ENCODE results near the gene ACOT7.
A peak's percentile ranks its signal among the peaks of the same experiment; 100 is the strongest.

ACOT7 gene

DNA sequence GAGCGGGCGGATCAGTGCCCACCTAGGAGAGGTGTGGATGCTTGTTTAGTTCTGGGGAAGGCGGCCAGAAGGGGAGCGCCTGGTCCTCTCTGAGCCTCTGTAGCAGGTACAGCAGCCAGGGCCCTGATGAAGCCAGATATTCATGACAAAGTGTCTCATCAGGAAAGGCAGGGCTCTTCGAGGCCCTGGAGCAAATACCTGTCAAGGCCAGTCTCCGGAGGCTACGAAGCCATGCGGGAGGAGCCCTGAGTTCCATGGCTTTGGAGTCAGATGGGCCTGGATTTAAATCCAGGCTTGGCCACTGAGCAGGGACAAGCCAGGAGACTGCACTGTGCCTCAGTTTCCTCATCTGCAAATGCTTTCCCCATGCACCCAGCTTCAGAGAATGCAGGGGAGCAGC is 107.3 kb downstream of the ACOT7 start:
- no peak for TF ChIP-seq CEBPB (IDR thresholded peaks at IDR 0.05)
- no peak for TF ChIP-seq YY1 (IDR thresholded peaks at IDR 0.05; ENCODE audit: low read depth)
- TF ChIP-seq, protein P1, sequence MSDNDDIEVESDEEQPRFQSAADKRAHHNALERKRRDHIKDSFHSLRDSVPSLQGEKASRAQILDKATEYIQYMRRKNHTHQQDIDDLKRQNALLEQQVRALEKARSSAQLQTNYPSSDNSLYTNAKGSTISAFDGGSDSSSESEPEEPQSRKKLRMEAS (IDR thresholded peaks at IDR 0.05), result no peak
- TF ChIP-seq TAF1 (IDR thresholded peaks at IDR 0.05; ENCODE audit: low read depth), result no peak

DNA sequence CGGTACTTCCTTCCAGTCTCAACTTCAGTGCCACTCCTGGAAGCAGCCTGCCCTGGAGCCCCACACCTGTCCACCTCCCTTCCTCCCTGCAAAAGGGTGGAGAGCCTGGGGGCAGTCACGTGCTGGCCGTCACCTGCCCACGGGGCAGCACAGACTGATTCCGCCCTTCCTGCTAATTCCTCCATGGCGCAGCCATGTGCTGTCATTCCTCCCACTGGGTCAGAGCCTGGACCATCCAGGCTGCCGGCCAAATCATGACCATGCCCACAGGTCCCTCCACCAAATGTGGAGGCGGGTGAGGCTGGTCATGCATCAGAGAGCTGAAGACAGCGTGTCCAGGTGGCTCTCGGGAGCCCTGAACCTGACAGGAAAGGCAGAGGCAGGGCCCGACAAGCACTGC is 108.2 kb downstream of the ACOT7 start:
- TF ChIP-seq, protein P2, sequence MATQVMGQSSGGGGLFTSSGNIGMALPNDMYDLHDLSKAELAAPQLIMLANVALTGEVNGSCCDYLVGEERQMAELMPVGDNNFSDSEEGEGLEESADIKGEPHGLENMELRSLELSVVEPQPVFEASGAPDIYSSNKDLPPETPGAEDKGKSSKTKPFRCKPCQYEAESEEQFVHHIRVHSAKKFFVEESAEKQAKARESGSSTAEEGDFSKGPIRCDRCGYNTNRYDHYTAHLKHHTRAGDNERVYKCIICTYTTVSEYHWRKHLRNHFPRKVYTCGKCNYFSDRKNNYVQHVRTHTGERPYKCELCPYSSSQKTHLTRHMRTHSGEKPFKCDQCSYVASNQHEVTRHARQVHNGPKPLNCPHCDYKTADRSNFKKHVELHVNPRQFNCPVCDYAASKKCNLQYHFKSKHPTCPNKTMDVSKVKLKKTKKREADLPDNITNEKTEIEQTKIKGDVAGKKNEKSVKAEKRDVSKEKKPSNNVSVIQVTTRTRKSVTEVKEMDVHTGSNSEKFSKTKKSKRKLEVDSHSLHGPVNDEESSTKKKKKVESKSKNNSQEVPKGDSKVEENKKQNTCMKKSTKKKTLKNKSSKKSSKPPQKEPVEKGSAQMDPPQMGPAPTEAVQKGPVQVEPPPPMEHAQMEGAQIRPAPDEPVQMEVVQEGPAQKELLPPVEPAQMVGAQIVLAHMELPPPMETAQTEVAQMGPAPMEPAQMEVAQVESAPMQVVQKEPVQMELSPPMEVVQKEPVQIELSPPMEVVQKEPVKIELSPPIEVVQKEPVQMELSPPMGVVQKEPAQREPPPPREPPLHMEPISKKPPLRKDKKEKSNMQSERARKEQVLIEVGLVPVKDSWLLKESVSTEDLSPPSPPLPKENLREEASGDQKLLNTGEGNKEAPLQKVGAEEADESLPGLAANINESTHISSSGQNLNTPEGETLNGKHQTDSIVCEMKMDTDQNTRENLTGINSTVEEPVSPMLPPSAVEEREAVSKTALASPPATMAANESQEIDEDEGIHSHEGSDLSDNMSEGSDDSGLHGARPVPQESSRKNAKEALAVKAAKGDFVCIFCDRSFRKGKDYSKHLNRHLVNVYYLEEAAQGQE (IDR thresholded peaks at IDR 0.05; ENCODE audit: low read depth), result no peak
- TF ChIP-seq YY1 (IDR thresholded peaks at IDR 0.05; ENCODE audit: low read depth) (no peak), TCF12 (IDR thresholded peaks at IDR 0.05; ENCODE audit: low read depth) (no peak), NFIC (IDR thresholded peaks at IDR 0.05) (no peak), CEBPB (IDR thresholded peaks at IDR 0.05) (no peak), EP300 (IDR thresholded peaks at IDR 0.05; ENCODE audit: borderline replicate concordance) (no peak), CREB1 (IDR thresholded peaks at IDR 0.05; ENCODE audit: low read depth) (no peak), RAD21 (IDR thresholded peaks at IDR 0.05; ENCODE audit: low read depth) (no peak)

DNA sequence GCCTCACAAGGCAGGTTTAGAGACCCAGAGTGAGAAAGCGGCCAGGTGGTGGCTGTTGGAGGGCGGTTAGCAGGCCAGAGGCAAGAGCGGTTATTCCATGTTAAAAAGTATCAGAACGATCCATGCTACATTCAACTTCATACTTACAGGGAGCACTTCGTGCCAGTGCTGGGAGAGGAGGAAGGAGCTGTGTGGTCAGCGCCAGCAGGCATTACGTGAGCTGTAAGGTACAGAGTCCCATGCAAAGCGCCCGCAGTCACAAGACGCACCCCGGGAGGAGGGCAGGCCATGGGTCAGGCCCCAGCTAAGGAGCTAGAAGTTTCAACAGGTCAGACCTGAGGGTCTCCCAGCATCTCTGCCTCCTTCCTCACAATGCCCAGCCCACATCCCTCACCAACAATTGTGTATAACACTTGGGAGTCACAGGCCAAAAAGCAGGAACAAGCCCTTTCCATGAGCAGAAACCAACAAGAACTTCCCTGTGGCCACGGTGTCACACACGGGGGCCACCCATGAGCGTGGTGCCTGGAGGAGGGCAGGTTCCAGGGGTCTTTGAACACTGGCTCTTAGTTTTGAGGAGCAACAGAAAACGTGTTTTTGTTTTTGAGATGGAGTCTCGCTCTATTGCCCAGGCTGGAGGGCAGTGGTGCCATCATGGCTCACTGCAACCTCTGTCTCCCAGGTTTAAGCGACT is 110.8 kb downstream of the ACOT7 start:
- TF ChIP-seq, protein P3, sequence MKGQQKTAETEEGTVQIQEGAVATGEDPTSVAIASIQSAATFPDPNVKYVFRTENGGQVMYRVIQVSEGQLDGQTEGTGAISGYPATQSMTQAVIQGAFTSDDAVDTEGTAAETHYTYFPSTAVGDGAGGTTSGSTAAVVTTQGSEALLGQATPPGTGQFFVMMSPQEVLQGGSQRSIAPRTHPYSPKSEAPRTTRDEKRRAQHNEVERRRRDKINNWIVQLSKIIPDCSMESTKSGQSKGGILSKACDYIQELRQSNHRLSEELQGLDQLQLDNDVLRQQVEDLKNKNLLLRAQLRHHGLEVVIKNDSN (IDR thresholded peaks at IDR 0.05), result no peak
- TF ChIP-seq CREB1 (IDR thresholded peaks at IDR 0.05; ENCODE audit: low read depth), result no peak

DNA sequence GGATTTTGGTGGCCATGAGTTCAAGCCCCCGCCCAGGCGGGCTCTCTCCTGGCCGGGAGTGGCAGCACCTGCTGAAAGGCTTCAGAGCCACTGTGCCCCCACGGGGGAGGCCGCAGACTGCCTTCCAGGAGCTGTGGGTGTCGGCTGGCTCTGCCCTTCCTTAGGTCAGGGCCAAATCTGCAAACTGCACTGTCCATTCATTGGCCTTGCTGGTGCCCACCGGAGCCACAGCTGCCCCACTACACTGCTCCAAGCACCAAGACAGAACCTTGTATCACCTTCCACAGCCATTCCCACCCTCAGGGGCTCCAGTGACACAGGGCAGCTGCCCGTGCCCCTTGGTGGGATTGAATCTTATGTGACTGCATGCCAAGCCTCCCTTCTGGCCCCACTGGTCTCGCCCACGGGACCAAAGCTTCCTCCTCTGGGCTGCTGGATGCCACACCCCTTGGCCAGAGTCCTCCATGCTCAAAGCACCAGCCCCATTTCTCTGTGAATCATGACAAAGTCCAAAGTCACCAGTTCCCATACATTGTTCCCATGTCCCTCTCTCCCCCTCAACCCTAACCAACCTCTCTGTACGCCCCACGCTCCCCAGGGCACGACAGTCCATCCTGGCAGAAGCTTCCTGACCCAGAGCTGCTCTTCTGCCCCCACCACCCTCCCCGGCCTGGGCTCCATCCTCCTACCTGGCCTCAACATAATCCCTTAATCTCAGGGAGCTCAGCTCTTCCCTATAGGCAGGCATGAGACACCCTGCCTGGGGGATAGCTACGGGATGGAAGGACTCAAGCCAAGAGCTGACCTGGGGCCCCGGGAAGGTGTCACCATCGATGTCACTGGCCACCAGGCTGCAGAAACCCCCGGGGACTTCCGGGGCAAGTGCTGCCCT is 111.8 kb downstream of the ACOT7 start:
- TF ChIP-seq EP300 (IDR thresholded peaks at IDR 0.05; ENCODE audit: borderline replicate concordance), result no peak
- TF ChIP-seq NFIC (IDR thresholded peaks at IDR 0.05), result no peak

DNA sequence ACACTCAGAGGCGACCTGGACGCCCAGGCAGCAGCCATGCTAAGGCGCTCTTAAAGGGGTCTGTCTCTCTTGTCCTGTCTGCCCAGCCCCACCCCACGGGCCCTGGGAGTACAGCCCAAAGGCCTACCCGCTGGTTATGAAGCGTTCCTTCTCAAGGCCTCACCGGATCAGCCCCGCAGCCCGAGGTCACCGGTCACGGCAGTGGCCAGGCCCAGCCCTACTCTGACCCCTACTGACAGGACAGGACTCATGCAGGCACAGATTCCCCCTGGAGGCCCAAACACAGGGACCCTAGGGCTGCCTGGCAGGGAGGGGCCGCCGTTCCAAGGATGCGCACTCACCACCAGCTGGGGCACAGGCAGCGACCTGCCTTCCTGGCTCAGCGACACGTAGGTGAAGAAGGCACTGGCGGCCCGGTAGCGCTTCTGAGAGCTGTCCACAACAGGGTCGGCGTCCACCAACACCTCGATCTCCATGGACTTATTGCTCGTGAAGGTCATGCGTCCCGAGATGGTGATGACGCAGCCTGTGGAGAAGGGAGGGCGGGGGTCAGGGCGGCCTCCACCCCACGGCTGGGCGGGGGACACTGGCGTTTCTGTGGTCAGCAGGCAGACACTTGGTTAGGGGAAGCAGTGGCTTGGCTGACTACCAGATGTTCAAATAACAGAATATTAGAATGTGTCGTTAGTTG is 112.7 kb downstream of the ACOT7 start:
- TF ChIP-seq, protein P3 (IDR thresholded peaks at IDR 0.05), result no peak
- TF ChIP-seq TAF1 (IDR thresholded peaks at IDR 0.05; ENCODE audit: low read depth), result no peak
- peak; percentile 45 for TF ChIP-seq RAD21 (IDR thresholded peaks at IDR 0.05; ENCODE audit: low read depth)
- TF ChIP-seq TEAD4 (IDR thresholded peaks at IDR 0.05), result no peak

DNA sequence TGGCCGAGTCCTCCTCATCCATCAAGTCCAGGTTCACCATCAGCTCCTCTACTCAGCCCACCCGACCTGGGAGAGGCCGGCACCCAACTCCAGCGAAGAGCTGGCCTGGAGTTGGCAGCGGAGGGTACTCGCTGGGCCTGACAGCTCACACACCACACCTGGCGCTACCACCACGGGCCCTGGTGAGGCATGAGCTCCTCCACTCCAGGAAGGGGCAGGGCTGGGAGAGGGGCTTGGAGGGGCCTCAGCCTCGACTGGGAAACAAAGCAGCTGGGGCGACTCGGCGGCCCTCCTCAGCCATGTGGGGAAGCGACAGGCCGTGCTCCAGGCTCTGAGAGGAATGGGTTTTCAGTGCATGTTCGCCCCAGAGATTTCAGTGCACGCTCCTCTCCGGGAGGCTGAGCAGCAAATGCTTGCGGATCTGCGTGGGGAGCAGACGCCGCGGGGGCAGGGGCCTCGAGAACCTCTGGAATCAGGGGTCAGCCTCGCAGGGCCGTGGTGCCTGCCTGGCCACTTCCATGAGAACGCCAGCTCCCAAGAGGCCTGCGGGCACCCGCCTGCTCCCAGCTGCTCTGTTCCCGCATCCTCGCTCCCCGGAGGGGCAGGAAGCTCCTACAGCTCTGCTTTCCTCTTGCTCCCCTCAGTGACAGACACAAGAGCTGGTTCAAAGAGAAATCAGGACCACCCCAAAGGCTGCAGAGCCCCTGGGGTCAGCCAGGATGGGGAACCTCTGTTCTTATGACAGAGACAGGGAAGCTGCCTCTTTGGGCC is 113.8 kb downstream of the ACOT7 start:
- TF ChIP-seq YY1 (IDR thresholded peaks at IDR 0.05; ENCODE audit: low read depth) (no peak), TAF1 (IDR thresholded peaks at IDR 0.05; ENCODE audit: low read depth) (no peak), ZBTB7A (IDR thresholded peaks at IDR 0.05; ENCODE audit: low read depth) (no peak), EP300 (IDR thresholded peaks at IDR 0.05; ENCODE audit: borderline replicate concordance) (no peak), TCF12 (IDR thresholded peaks at IDR 0.05; ENCODE audit: low read depth) (no peak), NFIC (IDR thresholded peaks at IDR 0.05) (no peak), RAD21 (IDR thresholded peaks at IDR 0.05; ENCODE audit: low read depth) (no peak), CEBPB (IDR thresholded peaks at IDR 0.05) (no peak)

DNA sequence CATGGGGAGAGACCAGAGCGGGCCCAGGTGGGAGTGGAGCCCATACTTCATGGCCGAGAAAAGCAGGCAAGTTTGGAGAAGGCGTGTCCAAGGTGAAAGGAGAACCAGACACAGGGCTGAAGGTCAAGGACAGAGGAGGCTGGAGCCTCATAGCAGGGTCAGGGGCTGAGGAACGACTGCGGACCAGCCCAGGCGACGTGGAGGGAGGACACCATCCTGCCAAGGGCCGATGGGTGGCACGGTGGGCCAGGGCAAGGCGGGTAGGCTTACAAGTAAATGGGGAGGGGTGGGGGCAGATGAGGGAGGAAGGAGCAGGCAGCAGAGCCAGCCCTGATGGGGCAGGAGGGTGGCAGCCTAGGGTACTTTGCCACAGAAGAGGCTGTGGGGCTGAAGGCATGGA is 114.5 kb downstream of the ACOT7 start:
- TF ChIP-seq CEBPB (IDR thresholded peaks at IDR 0.05) (no peak), TEAD4 (IDR thresholded peaks at IDR 0.05) (no peak), FOXM1 (IDR thresholded peaks at IDR 0.05; ENCODE audit: borderline replicate concordance, low read depth) (no peak), ZBTB7A (IDR thresholded peaks at IDR 0.05; ENCODE audit: low read depth) (no peak), CREB1 (IDR thresholded peaks at IDR 0.05; ENCODE audit: low read depth) (no peak)
- TF ChIP-seq, protein P2 (IDR thresholded peaks at IDR 0.05; ENCODE audit: low read depth), result no peak
- TF ChIP-seq, protein P3 (IDR thresholded peaks at IDR 0.05), result no peak
